Transverse colon (tissue), 4 donors: ENCODE data around the gene PRMT2.

ENCODE experiments used
- CTCF ChIP-seq, 5 experiments: fragments of 200-600 bp in 3 of 5; fragments of 450-650 bp in 2 of 5; sonication (generic) in 3 of 5; IDR thresholded peaks; 1 replicate in 2 of 5; 2 replicates in 3 of 5; pipeline ENCODE4 v1.5.1; 2016 to 2017; ENCODE audit warnings: antibody characterized with exemption in 5 of 5, inconsistent platforms in 3 of 5, mild to moderate bottlenecking in 2 of 5, moderate library complexity in 1 of 5
- EP300 ChIP-seq: sonication (generic); formaldehyde crosslinking; IDR thresholded peaks from one replicate; pipeline ENCODE4 v1.6.1; 2017; ENCODE audit warnings: antibody characterized with exemption, low read depth
- POLR2A ChIP-seq: fragments of 450-650 bp; IDR thresholded peaks from one replicate; pipeline ENCODE4 v1.6.1; 2016; ENCODE audit warnings: antibody characterized with exemption, mild to moderate bottlenecking, moderate library complexity
- POLR2AphosphoS5 ChIP-seq, 3 donors: sonication (generic); formaldehyde crosslinking; IDR thresholded peaks; one replicate each; pipeline ENCODE4 v1.6.1; 2016; ENCODE audit warnings: antibody characterized with exemption in 3 of 3

- TF ChIP-seq POLR2A: no peak
- TF ChIP-seq CTCF (IDR thresholded peaks at IDR 0.05): no peak
- no peak for TF ChIP-seq POLR2AphosphoS5 (IDR thresholded peaks at IDR 0.05)
- TF ChIP-seq EP300: no peak
Observed at GRCh38 chr21:46636550-46637285, 1.2 kb downstream of the PRMT2 start.
